ENCODE results near the gene HFE. TPM values are rescaled to one million over a fixed set of nuclear protein-coding genes. Genes with fewer than 3 reads are reported as not detected.

Gene HFE
- total and polyA plus RNA-seq, 2 of the 13 experiments (the other 11 are each of a cell fraction or from before 2014, with no cell fraction given): 3.7 to 6.3 TPM

DNA sequence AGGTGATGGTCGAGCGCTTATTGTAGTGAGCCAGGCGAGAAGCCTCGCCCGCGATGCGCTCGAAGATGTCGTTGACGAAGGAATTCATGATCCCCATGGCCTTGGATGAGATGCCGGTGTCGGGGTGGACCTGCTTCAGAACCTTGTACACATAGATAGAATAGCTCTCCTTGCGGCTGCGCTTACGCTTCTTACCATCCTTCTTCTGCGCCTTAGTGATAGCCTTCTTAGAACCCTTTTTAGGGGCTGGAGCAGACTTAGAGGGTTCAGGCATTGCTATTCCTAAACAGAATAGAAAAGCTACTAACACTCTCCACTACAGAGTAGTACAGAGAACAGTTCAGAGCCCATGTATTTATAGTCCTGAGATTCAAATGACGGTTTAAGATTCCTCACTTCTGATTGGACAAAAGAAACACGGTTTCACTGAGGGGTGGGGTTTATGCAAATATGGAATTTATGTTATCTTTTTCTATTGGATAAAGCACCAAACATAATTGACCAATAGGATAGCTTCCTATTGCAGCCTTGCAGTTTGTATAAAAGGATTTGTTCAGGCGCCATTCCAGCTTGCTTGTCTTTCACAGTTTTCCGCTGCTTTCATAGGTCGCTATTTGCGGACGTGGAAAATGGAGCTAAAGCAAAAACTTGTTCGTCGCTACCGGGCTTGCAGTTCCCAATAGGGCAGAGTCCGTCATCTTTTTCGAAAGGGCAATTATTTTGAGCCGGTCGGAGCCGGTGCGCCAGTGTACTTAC is 43.7 kb upstream of the HFE start (continued):
- TF ChIP-seq, protein P1, sequence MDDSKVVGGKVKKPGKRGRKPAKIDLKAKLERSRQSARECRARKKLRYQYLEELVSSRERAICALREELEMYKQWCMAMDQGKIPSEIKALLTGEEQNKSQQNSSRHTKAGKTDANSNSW (CRISPR knock-in tag; IDR thresholded peaks at IDR 0.05; ENCODE audit: borderline replicate concordance): no peak
- TF ChIP-seq TMF1 (CRISPR knock-in tag; IDR thresholded peaks at IDR 0.05; ENCODE audit: low read depth) (no peak), ZNF740 (CRISPR knock-in tag; IDR thresholded peaks at IDR 0.05) (no peak), TRIM24 (CRISPR knock-in tag; IDR thresholded peaks at IDR 0.05) (no peak), POLR2A (IDR thresholded peaks at IDR 0.05; ENCODE audit: insufficient read depth in 1 of 2, low read depth in 2 of 2, low read length in 2 of 2) (peak; percentile 78 to 93), NFKBIZ (CRISPR knock-in tag; IDR thresholded peaks at IDR 0.05) (no peak), STAT5B (CRISPR knock-in tag; IDR thresholded peaks at IDR 0.05) (no peak), XBP1 (CRISPR knock-in tag; IDR thresholded peaks at IDR 0.05) (no peak), NR2F6 (IDR thresholded peaks at IDR 0.05) (no peak), NR2F6 (CRISPR knock-in tag; IDR thresholded peaks at IDR 0.05) (no peak), PLRG1 (conservative IDR thresholded peaks at IDR 0.05) (no peak), MIER3 (CRISPR knock-in tag; IDR thresholded peaks at IDR 0.05; ENCODE audit: borderline replicate concordance) (no peak; the same call in 1 of the 2 replicates), ZNF367 (CRISPR knock-in tag; IDR thresholded peaks at IDR 0.05; ENCODE audit: borderline replicate concordance) (no peak), ERF (CRISPR knock-in tag; IDR thresholded peaks at IDR 0.05) (0 out of 2 replicates have a peak, but pooled peaks have one; percentile 55), ELF1 (CRISPR knock-in tag; IDR thresholded peaks at IDR 0.05) (0 out of 2 replicates have a peak, but pooled peaks have one; percentile 33), ZNF224 (CRISPR knock-in tag; IDR thresholded peaks at IDR 0.05) (no peak), CHD4 (IDR thresholded peaks at IDR 0.05; ENCODE audit: borderline replicate concordance, low read length) (peak; percentile 86; the same call in 1 of the 2 replicates), CTCF (CRISPR knock-in tag; IDR thresholded peaks at IDR 0.05) (no peak), CBFB (CRISPR knock-in tag; IDR thresholded peaks at IDR 0.05) (no peak), AKAP8 (CRISPR knock-in tag; IDR thresholded peaks at IDR 0.05) (no peak), ZNF264 (CRISPR knock-in tag; IDR thresholded peaks at IDR 0.05) (0 out of 2 replicates have a peak, but pooled peaks have one; percentile 54), USF2 (IDR thresholded peaks at IDR 0.05; ENCODE audit: low read depth, low read length) (no peak), USF2 (CRISPR knock-in tag; IDR thresholded peaks at IDR 0.05; ENCODE audit: borderline replicate concordance) (no peak), ZNF747 (CRISPR knock-in tag; IDR thresholded peaks at IDR 0.05; ENCODE audit: borderline replicate concordance) (no peak)
- TF ChIP-seq, protein P2, sequence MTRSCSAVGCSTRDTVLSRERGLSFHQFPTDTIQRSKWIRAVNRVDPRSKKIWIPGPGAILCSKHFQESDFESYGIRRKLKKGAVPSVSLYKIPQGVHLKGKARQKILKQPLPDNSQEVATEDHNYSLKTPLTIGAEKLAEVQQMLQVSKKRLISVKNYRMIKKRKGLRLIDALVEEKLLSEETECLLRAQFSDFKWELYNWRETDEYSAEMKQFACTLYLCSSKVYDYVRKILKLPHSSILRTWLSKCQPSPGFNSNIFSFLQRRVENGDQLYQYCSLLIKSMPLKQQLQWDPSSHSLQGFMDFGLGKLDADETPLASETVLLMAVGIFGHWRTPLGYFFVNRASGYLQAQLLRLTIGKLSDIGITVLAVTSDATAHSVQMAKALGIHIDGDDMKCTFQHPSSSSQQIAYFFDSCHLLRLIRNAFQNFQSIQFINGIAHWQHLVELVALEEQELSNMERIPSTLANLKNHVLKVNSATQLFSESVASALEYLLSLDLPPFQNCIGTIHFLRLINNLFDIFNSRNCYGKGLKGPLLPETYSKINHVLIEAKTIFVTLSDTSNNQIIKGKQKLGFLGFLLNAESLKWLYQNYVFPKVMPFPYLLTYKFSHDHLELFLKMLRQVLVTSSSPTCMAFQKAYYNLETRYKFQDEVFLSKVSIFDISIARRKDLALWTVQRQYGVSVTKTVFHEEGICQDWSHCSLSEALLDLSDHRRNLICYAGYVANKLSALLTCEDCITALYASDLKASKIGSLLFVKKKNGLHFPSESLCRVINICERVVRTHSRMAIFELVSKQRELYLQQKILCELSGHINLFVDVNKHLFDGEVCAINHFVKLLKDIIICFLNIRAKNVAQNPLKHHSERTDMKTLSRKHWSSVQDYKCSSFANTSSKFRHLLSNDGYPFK (CRISPR knock-in tag; IDR thresholded peaks at IDR 0.05; ENCODE audit: borderline replicate concordance): no peak; the same call in 1 of the 2 replicates
